AG09319 (cell line): ENCODE measurements around the gene GATAD2A.

Experiments
- DNase-seq: peaks from one replicate; pipeline ENCODE4 v3.0.0-alpha.2; 2010; ENCODE audit warnings: low read depth; ENCODE audit errors: extremely low read depth
- TF ChIP-seq, protein P1 (sequence below): IDR thresholded peaks from 2 replicates; pipeline ENCODE4 v1.5.1; 2011; ENCODE audit warnings: low read depth, mild to moderate bottlenecking, inconsistent platforms, low read length, moderate library complexity

GATAD2A gene, protein sequence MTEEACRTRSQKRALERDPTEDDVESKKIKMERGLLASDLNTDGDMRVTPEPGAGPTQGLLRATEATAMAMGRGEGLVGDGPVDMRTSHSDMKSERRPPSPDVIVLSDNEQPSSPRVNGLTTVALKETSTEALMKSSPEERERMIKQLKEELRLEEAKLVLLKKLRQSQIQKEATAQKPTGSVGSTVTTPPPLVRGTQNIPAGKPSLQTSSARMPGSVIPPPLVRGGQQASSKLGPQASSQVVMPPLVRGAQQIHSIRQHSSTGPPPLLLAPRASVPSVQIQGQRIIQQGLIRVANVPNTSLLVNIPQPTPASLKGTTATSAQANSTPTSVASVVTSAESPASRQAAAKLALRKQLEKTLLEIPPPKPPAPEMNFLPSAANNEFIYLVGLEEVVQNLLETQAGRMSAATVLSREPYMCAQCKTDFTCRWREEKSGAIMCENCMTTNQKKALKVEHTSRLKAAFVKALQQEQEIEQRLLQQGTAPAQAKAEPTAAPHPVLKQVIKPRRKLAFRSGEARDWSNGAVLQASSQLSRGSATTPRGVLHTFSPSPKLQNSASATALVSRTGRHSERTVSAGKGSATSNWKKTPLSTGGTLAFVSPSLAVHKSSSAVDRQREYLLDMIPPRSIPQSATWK

GRCh38 chr19:19404879-19405860, at the start of gene GATAD2A:
TSS of gene GATAD2A (plus strand) at chr19:19405675. CDS start at chr19:19465346, 59,671 bp downstream.
- TF ChIP-seq, protein P1, sequence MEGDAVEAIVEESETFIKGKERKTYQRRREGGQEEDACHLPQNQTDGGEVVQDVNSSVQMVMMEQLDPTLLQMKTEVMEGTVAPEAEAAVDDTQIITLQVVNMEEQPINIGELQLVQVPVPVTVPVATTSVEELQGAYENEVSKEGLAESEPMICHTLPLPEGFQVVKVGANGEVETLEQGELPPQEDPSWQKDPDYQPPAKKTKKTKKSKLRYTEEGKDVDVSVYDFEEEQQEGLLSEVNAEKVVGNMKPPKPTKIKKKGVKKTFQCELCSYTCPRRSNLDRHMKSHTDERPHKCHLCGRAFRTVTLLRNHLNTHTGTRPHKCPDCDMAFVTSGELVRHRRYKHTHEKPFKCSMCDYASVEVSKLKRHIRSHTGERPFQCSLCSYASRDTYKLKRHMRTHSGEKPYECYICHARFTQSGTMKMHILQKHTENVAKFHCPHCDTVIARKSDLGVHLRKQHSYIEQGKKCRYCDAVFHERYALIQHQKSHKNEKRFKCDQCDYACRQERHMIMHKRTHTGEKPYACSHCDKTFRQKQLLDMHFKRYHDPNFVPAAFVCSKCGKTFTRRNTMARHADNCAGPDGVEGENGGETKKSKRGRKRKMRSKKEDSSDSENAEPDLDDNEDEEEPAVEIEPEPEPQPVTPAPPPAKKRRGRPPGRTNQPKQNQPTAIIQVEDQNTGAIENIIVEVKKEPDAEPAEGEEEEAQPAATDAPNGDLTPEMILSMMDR: peak; percentile 30
- DNase-seq: peak; percentile 91

DNA sequence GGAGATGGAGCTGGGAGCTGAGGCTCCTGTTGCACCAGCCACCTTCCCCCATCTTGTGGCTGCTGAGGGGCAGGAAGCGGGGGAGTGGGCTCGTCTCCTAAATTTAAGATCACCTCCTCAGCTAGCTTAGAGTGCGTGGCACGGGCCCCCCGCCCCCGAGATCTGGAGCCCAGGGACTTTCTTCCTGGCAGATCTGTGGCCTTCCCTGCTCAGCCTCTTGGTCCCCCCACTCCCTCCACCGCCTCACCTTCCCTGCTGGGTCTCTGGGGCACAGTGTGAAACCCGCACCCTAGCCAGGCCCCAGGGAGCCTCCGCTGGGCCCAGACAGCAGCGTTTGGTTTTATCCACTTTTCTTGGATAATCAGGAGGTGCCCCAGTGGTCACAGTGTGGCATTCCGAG, 49.0 kb upstream of the GATAD2A start:
- no peak for DNase-seq
- TF ChIP-seq, protein P1: no peak

GRCh38 chr19:19356901-19357566, 48.4 kb upstream of the GATAD2A start:
- TF ChIP-seq, protein P1: no peak
- DNase-seq: no peak

GRCh38 chr19:19361075-19361594, 44.3 kb upstream of the GATAD2A start:
- peak; percentile 57 for DNase-seq
- TF ChIP-seq, protein P1: peak; percentile 75

- DNase-seq: no peak
- TF ChIP-seq, protein P1: no peak
These were observed 43.4 kb upstream of the GATAD2A start for GRCh38 chr19:19362075-19362474.

GRCh38 chr19:19366434-19367396, 38.8 kb upstream of the GATAD2A start:
- DNase-seq: no peak
- TF ChIP-seq, protein P1: peak; percentile 97
